ENCODE measurements around the gene GGACT.

Gene GGACT

GRCh38 chr13:100493418-100493817 is 95.2 kb downstream of the GGACT start:
- Histone ChIP-seq H3K27ac (ENCODE audit: low read length) (no peak overlapping the region), H3K36me3 (replicated peaks; ENCODE audit: low read depth, low read length) (no peaks in the 10 kb centered on the region), H4K20me1 (ENCODE audit: insufficient read depth, low read length) (no peaks in the 10 kb centered on the region), H3K79me2 (ENCODE audit: low read length) (no peaks in the 10 kb centered on the region), H3K4me2 (ENCODE audit: low read length) (no peak overlapping the region), H3K27me3 (ENCODE audit: low read depth, low read length) (no peaks in the 10 kb centered on the region), H3K9ac (ENCODE audit: low read length) (no peak overlapping the region), H2AFZ (ENCODE audit: low read depth, low read length) (no peak overlapping the region), H3K9me3 (ENCODE audit: insufficient read depth, low read length) (no peaks in the 10 kb centered on the region), H3K4me3 (ENCODE audit: low read length) (no peak overlapping the region), H3K4me1 (ENCODE audit: low read length) (peaks cover 10% of the 10 kb centered on the region)
- TF ChIP-seq EZH2phosphoT487 (IDR thresholded peaks at IDR 0.05; ENCODE audit: low read depth), result no peak
- no peak for TF ChIP-seq CTCF (IDR thresholded peaks at IDR 0.05; ENCODE audit: low read depth, low read length)

GRCh38 chr13:100491164-100491842 is 97.3 kb downstream of the GGACT start:
- Histone ChIP-seq H3K4me3 (ENCODE audit: low read length) (no peak overlapping the region), H3K4me2 (ENCODE audit: low read length) (no peak overlapping the region), H2AFZ (ENCODE audit: low read depth, low read length) (no peak overlapping the region), H3K4me1 (ENCODE audit: low read length) (peaks cover 10% of the 10 kb centered on the region), H3K27me3 (ENCODE audit: low read depth, low read length) (no peaks in the 10 kb centered on the region), H3K9me3 (ENCODE audit: insufficient read depth, low read length) (no peaks in the 10 kb centered on the region), H3K36me3 (replicated peaks; ENCODE audit: low read depth, low read length) (no peaks in the 10 kb centered on the region), H4K20me1 (ENCODE audit: insufficient read depth, low read length) (no peaks in the 10 kb centered on the region), H3K79me2 (ENCODE audit: low read length) (no peaks in the 10 kb centered on the region), H3K9ac (ENCODE audit: low read length) (no peak overlapping the region), H3K27ac (ENCODE audit: low read length) (no peak overlapping the region)
- no peak for TF ChIP-seq EZH2phosphoT487 (IDR thresholded peaks at IDR 0.05; ENCODE audit: low read depth)
- TF ChIP-seq CTCF (IDR thresholded peaks at IDR 0.05; ENCODE audit: low read depth, low read length), result no peak

GRCh38 chr13:100490692-100491091 is 97.9 kb downstream of the GGACT start:
- no peak overlapping the region for H3K9ac ChIP-seq (ENCODE audit: low read length)
- no peak overlapping the region for H3K4me2 ChIP-seq (ENCODE audit: low read length)
- no peak overlapping the region for H3K27ac ChIP-seq (ENCODE audit: low read length)

GRCh38 chr13:100485265-100485664 is 103.3 kb downstream of the GGACT start:
- Histone ChIP-seq H2AFZ (ENCODE audit: low read depth, low read length) (no peak overlapping the region), H3K4me3 (ENCODE audit: low read length) (no peak overlapping the region), H3K36me3 (replicated peaks; ENCODE audit: low read depth, low read length) (no peaks in the 10 kb centered on the region), H3K9me3 (ENCODE audit: insufficient read depth, low read length) (no peaks in the 10 kb centered on the region), H3K79me2 (ENCODE audit: low read length) (no peaks in the 10 kb centered on the region), H3K27me3 (ENCODE audit: low read depth, low read length) (no peaks in the 10 kb centered on the region), H3K27ac (ENCODE audit: low read length) (no peak overlapping the region), H3K9ac (ENCODE audit: low read length) (no peak overlapping the region), H4K20me1 (ENCODE audit: insufficient read depth, low read length) (no peaks in the 10 kb centered on the region), H3K4me2 (ENCODE audit: low read length) (no peak overlapping the region), H3K4me1 (ENCODE audit: low read length) (peaks cover 40% of the 10 kb centered on the region)
- TF ChIP-seq CTCF (IDR thresholded peaks at IDR 0.05; ENCODE audit: low read depth, low read length) (no peak), EZH2phosphoT487 (IDR thresholded peaks at IDR 0.05; ENCODE audit: low read depth) (no peak)

More at GRCh38 chr13:100490692-100491091, 97.9 kb downstream of the GGACT start:
- Histone ChIP-seq H2AFZ (ENCODE audit: low read depth, low read length) (no peak overlapping the region), H4K20me1 (ENCODE audit: insufficient read depth, low read length) (no peaks in the 10 kb centered on the region), H3K36me3 (replicated peaks; ENCODE audit: low read depth, low read length) (no peaks in the 10 kb centered on the region), H3K27me3 (ENCODE audit: low read depth, low read length) (no peaks in the 10 kb centered on the region), H3K79me2 (ENCODE audit: low read length) (no peaks in the 10 kb centered on the region), H3K4me1 (ENCODE audit: low read length) (peaks cover 10% of the 10 kb centered on the region), H3K9me3 (ENCODE audit: insufficient read depth, low read length) (no peaks in the 10 kb centered on the region), H3K4me3 (ENCODE audit: low read length) (no peak overlapping the region)
- no peak for TF ChIP-seq EZH2phosphoT487 (IDR thresholded peaks at IDR 0.05; ENCODE audit: low read depth)
- TF ChIP-seq CTCF (IDR thresholded peaks at IDR 0.05; ENCODE audit: low read depth, low read length), result no peak

Data from OCI-LY3 (cell line).